DMS53 treated with DMSO at 0.1 percent for 48 hours (cell line): Measurements from ENCODE around the gene MICAL2.
A peak's percentile ranks its signal among the peaks of the same experiment; 100 is the strongest.

Experiments used
- DNase-seq: peaks from one replicate; lab custom pipeline; 2025; ENCODE audit not compliant: unreplicated experiment; lab: John Stamatoyannopoulos, UW

The MICAL2 gene

DNA sequence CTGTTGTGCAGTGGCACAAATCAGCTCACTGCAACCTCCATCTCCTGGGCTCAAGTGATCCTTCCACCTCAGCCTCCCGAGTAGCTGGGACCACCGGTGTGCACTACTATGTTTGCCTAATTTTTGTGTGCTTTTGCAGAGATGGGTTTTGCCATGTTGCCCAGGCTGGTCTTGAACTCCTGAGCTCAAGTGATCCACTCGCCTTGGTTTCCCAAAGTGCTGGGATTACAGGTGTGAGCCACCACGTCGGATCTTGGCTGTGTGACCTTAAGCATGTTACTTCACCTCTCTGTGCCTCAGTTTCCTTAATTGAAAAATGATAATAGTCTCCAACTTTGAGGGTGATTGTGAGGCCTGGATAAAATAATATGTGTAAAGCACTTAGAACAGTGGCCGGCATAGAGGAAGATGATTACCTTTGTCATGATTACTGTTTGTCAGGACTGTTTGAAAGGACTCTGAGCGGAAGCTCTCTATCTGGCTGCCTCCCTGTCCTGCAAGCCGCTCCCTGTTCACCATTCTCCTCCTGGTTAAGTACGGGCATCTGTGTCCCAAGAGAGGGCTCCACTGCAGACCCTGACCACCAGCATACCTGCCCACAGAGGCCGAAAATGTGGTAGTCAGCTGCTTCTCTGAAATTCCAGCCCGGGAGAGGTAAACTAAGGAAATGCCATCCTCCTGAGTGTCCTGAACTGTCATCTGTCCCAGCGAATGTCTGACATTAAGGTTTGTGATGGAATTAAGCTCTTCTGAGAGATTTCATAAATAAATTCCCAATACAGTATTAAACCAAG lies 73.6 kb downstream of the MICAL2 start:
- DNase-seq = no peak

DNA sequence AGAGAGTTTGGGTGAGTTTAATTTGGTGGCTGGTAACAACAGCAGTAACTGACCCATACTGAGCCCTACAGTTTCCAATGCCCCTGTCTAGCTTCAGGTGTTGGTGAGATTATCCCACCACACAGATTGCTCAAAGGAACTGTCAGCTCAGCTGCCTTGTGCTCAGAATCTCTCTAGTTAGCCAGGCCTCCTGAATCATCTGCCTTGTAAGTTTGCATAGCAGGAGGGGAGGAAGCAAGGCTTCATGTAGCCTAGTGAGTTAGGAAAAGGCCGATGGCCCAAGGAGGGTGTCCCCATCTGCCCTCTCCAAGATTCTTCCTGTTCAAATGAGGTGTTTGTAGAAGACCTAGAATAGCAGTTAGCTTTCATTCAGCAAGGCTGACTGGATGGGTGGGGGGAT lies 74.3 kb downstream of the MICAL2 start:
- DNase-seq = no peak

DNA sequence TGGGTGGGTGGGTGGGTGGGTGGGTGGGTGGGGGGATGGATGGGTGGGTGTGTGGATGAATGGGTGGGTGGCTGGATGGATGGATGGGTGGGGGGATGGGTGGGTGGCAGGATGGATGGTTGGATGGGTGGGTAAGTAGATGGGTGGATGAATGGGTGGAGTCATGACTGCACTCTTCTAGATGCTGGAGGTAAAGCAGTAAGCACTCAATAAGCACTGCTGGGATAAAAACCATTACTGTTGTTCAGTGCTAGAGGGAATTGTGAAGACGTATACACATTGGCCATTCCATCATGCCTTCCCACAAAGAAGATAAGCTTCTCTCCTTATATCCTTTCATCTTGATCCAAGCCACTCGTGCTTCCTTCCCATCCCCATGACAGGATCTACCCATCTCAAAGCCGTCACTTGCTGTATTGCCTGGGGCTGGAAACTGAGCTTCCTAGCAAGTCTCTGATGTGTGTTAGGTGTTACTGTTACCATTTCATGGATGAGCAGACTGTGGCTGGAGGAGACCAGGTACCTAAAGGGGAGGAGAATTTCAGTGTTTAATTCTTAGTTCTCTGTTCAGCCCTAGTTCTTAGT lies 74.8 kb downstream of the MICAL2 start:
- no peak for DNase-seq

DNA sequence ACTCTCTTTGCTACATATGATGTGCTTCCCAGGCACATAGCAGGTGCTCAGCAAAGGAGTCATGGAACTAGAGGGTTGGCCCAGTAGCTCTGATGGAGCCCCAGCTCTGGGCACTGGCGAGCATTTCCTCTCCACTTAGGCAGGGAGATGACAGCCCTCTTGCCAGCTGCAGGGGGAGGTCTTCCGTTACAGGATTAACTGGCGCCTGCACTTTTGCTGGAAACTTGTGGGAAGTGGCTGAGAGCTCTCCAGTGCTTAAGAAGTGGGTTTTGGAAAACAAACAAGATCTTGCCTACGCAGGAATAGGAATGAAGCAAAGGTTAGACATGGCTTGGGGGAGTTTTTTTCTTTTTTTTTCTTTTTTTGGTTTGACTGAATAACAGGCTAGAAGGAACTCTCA lies 75.5 kb downstream of the MICAL2 start:
- DNase-seq = peak; percentile 23

DNA sequence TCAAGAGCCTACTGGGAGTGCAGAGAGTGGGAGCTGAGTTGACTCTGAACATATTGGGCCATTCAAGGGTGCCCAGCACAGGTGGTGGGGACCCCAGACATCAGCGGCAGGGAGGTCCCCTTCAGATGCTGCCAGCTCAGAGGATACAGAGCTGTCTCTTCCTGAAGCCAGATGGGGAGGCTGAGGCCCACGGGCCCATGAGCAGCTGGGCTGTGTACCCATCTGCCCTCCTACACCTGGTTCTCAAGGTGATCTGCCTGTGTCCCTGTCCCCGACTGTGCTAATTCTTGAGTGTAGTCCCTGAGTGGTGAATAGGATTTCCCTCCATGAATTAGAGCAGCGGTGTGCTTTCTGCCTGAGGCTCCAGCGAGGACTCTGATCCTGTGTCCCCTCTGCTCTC lies 76.3 kb downstream of the MICAL2 start:
- no peak for DNase-seq

DNA sequence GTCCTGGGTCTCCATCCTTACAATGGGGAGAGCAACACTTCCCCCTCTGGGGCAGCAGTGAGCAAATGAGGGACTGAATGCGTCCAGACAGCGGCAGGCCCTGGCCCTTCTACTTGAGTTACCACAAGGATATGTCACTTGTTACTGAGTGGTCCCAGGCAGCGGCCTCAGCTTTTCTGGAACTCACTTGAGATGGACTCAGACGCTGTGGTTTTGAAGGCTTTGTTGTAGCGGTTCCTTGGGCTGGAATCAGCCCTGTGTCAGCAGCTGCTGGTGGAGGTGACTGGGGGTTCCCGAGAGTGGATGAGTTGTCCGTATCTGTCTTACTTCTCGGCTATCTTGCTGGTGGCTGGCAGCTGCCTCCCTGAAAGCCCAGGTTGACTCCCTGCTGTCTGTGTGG lies 77.0 kb downstream of the MICAL2 start:
- no peak for DNase-seq

DNA sequence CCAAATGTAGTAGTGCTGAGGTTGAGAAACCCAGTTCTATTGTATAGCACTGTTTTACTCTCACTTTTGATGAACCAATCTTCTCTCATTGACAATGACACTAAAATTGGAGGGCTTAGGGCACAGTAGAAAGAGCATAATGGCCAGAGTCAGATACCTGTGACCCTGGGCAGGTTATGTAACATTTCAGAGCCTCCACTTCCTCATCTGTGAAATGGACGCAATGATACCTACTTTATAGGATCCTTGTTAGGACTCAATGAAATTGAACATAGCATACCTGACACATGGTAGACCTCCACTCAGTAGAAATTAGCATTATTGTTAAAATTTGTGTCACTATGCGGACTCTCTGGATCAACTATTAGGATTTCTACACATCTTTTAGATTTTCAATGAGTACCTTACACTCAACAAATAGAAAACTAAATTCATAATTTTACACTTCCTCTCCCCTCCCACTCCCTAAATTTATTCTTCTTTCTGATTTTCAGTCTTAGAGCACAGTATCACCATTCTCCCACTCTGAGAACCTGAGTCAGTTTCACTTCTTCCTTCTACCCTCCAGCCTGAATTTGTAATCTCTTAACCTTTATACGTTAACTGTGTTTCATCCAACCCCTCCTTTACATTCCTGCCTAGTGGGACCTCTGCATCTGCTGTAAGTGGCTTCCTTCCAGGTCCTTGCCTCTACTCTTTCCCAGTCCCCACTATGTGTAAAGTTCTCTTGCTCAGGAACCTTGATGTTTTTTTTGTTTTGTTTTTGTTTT lies 78.3 kb downstream of the MICAL2 start:
- DNase-seq = no peak

DNA sequence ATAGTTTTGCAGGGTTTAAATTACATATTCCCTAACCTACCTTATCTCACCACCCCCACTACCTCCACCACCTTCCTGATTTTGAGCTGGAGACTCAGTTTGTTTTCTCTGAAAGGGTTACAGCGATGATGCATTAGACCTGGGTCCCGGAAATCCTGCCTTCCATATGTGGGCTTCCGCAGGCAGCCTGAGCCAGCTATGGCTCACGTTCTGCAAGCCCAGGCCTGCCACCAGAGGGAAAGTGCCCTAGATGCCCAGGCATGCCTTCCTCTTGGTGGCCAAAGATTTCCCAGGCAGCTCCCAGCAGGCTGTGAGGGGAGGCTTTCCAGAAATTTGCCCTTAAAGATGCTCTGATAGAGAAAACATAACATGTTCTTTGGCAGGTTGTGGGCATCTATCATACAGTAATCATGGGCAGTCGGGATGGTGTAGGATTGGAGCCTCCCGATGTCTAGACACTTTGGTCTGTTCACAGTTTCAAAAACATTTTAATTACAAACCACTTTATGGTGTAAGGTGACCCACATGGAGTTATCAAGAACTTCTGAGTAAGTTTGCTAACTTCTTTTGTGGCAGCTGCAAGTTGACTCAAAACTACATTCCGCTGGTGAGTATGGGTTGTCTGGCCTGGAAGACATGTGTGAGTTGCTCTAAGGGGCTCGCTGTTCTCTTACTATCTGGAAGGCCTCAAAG lies 79.3 kb downstream of the MICAL2 start:
- no peak for DNase-seq

DNA sequence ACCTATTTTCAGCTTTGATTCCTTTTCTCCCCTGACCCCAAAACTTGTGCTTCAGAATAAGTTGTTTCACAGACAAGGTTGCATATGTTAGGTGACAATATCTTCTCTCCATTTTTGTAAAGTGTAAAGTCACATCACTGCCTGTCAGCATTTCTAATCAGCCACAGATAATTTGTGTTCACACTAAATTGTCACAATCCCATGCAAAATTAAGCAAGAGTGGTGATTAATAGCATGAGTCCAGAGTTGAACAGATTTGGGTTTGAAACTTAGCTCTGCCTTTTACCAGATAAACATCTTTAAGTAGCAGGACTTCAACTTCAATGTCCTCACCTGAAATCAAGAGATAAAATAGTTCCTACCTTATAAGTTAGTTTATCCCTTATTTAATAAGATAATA lies 80.1 kb downstream of the MICAL2 start:
- no peak for DNase-seq

DNA sequence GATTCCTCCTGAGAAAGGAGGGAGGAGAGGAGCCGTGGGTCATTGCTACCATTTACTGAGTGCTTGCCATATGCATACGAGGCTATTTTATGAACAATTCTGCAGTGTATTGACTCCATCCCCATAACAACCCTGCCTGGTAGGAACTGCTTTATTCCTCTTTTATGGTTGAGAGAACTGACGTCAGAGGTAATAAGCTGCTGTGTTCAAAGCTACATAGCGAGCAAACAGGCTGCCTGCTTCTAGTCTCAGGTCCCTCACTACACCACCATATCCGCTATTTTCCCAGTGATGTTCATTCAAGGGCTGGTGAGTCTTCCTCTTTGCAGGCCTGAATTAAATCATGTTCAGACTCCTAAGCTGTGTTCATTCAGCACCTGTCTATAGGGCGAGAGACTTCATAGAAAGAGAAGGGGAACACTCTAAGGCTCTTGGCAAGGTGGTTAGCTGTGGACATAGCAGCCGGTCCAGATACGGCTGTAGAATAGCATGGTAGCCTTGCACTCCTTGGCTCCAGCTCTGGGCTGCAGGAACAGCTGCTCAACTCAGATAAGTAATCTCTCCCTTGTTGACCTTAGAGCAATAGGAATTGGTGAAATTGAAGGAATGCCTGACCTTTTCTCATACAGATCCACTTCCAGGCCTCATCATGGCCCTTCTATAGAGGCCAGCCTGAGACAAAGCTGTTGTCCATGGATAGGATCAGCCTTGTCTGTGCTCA lies 82.6 kb downstream of the MICAL2 start:
- DNase-seq = no peak

DNA sequence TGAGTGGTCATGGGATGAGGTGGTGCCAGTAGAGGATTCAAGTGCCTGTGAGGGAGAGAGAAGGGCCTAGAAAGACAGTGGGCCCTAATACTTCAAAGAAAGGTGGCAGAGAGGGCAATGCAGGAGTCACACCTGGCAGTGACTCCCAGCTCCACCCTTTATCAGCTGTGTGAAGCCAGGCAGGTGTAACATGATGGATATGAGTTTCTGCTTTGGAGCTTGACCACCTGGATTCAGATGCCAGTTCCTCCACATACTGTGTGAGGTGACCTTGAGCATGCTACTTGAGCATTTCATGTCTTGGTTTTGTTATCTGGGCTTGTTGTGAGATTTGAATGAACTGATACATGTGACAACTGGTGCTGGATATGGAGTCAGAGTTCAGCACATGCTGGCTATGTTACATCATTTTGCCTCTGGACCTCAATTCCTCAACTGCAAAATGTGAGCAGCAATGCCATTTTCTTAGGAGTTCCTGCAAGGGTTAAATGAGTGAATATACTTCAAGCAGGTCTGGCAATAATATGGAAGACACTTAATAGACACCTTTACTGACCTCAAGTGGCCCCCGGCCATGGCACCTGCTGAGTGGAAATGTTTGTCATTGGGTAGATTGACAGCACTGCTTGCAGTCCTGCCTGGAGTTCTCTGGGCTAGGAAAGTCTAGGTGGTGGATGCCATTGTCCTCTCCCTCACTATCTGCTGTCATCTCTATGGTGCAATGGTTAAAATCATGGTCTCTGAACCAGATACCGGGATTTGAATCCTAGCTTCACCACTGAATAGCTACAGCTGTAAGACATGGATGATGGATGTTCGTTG lies 83.3 kb downstream of the MICAL2 start:
- DNase-seq = no peak

DNA sequence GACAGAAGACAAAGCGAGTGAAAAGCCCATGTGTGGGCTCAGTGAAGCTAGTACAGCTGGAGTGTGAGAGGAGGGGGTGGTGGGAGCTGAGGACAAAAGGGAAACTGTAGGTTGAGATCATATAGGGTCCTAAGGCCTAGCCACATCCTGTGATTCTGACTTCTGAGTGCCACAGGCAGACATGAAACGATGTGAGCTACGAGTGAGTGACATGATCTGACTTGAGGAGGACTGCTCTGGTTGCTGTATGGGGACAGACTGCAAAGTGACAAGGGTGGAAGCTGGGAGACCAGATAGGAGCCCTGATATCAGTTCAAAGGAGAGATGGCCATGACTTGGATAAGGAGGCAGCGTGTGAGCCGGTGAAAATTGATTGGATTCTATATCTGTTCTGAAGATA lies 85.4 kb downstream of the MICAL2 start:
- DNase-seq = no peak

DNA sequence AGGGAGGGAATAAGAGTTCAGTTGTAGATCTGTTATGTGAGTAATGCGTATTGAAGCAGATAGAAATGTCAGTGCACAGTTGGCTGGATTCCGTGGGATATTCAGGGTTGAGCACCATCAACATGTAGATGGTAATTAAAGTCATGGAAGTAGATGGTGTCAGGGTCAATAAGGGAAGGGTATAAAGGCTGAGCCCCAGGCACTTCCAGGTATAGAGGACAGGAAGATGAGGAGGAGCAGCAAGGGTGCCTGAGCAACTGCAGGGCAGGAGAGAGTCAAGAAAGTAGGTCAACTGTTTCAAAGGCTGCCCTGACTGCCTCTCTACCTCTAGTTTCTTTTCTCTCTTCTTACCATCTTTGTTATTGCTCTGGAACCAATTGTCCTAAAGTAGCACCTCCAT lies 85.9 kb downstream of the MICAL2 start:
- DNase-seq = no peak

DNA sequence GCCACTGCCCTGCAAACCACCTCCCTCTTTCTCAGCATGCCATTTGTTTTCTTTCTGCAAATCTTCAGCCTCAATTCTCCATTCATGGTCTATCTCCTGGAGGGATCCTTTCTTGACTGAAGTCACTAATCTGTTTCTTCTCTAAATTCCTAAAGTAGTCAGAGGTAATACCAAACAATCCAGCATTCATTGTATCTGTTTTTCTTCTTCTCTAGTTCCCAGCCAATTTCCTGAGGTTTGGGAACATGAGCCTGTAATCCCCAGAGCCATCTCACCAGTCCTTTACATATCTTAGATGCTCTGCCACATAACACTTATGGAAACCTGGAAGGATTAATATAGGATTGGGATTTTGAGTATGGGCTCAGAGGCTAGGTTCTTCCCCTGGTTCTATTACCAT lies 86.5 kb downstream of the MICAL2 start:
- no peak for DNase-seq

DNA sequence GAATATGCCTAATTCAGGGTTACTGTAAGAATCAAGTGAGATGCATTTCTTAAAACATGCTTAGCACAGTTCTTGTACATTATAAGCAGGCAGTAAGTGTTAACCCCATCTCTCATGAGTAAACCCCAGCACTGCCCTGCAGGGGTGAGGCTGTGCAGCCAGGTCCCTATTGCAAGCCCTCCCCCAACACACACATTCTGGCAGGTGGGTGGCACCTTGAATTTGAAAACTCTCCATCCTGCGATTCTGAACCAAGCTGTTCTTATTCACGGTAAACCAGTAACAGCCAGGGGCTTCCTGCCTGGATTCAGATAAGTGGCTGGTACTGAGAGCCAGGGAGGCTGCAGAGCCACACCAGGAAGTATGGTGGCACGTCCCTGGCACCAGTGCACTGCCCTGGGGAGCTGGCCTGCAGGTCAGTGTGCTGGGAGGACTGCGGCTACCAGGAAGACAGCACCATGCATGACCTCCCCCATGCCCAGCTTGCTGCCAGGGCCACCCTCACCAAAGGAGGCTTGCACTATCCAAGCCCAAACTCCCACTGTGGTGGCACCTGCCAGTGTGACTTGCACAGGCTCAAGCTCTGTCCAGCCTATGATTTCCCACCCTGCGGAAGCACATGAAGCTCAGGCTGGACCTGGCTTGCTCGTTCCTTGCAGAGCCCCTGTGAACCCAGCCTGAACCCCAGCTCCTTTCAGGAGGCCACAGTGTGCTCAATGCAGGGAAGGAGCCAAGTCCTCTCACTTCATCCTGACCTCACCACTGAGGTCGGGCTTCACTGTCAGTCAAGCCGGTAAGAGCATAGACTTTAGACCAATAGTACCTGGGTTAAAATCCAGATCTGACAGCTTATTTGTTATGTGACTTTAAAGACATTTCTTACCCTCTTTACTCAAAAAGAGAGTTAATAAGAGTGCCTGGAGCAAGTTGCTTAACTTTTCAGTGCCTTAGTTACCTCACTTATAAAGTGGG lies 88.1 kb downstream of the MICAL2 start:
- DNase-seq = no peak

DNA sequence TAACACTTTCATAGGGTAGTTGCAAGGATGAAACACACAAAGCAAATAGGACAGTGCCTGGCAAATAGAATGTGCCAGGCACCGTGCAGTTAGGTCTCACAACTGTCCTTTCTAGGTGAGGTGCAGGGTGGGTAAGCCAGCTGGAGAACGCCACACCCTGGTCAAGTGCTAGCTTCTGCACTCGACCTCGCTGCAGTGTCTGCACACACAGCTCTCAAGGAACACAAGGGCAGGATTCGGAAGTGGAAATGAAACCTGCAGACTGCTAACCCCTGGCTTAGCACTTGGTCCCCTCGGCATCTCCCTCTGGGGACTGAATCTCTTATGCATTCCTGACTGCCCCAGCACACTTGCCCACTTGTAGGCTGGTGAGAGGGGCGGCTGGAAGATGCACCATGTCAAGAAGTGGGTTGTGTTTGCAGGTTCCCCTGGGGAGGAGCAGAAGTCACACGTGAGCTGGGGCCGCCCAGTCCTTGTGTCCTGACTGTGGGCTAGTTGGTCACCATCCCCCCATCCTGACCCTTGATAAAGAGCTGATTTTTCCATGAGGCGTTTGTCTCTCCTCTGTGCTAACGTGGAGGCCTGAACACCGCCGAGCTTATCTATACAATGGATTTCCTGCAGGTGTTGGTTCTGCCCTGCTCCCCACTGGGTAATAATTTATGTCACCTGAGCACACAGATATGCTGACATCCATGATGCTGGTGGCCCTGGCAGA lies 89.0 kb downstream of the MICAL2 start:
- DNase-seq = no peak

DNA sequence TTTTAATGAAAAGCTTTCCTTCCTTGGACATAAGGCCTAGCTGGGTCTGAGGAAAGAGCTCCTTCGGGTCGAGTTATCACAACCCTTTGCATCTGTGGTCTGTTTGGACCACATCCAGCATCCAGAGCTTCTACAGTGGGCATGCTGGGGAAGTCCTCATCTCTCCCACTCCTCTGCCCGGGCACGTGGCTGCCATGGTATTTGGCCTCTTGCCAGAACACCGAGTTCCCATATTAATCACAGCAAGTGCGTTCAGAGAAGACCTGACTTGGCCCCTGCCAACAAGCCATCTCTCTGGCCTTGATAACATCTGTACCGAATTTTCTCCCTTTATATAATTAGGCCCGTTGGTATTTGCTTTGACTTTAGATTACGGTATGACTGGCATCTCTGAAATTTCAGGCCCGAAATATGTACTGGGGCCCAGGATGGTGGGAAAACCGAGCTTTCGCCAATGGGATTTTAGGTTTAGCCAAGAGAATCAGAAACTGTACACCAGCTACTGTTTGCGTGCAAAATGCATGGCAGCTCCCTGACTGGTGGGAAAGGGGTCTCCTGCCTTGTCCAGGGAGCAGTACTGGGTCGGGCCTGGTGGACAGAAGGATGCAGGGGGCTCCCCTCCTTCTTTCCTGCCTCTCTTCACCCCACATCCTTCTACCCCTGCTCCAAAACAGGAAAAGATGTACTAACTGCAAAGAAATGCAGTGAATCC lies 90.0 kb downstream of the MICAL2 start:
- no peak for DNase-seq
